OCI-M2 (cell line): ENCODE results near the gene TEN1.
A peak's percentile ranks its signal among the peaks of the same experiment; 100 is the strongest.
"Not testable (repeated sequence)": the region's sequence is repeated elsewhere in the genome, so short reads cannot be mapped to it uniquely, and the experiment has no call there.

Experiments used
- DNase-seq: peaks from one replicate; lab custom pipeline; 2025; ENCODE audit not compliant: unreplicated experiment; lab: John Stamatoyannopoulos, UW

The TEN1 gene

DNA sequence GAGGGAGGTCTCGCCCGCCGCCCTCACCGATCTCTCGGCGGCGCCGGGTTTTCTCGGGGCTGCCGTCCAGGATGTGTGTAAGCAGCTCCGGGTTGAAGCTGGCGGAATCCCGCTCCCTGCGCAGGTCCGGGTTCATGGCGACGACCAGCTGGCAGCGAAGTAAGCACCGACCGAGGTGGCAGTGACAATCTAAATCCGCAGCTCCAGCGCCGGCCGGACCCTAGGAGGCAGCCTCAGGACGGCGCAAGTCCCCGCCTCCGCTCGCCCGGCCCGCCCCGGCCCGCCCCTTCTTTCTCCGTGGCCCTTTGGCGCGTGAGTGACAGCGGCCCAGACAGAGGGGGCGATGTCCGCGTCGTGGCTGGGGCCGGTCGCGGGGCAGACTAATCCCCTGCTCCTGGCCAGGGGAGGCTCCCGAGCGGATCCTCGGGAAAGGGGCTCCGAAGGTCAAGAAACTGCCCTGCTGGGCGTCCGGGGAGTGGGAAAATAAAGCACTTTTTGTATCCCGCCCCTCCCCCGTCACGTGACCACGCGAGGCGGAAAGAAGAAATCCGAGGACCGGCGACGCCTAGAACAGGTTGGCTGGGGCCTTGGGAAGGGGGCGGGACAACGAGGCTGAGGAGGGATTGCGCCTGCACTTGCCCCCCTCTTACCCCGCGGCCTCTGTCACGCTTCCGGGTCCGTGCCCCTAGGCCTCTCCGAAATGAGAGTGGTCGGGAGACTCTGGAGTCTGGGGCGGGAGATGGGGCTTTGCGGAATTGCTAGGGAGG lies at the start of gene TEN1, which contains the start of gene ACOX1:
Gene TEN1 (plus strand): TSS at position 303 of the 767 bp plus-strand sequence. CDS start 6,953 bp downstream, outside the sequence.
Gene ACOX1 (minus strand): TSS at position 229 of the 767 bp plus-strand sequence. CDS start 93 bp downstream, at position 136.
- DNase-seq, result peak; percentile 75

- DNase-seq, result no peak
These were observed 48.0 kb upstream of the TEN1 start for GRCh38 chr17:75931062-75931461.

DNA sequence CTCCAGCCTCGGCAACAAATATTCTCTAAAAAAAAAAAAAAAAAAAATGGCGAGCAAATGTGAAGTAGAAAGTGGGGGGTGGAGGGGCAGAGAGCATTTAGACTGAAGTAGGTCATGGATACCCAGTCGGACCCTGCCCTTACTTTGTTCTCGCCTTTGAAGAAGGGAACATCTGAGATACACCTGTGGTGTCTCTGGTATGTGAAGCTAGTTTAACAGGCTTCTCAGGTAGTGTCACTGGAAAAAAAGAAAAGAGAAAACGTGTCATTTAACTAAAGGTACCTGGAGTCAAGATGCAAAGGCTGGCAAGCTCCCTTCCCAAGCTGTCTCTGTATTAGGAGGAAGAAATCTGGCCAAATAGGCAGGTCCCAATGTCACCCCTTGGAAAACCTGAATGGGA lies 46.2 kb upstream of the TEN1 start:
- no peak for DNase-seq

- no peak for DNase-seq
These were observed 45.2 kb upstream of the TEN1 start for GRCh38 chr17:75933808-75934207.

- no peak for DNase-seq
These were observed 41.4 kb upstream of the TEN1 start for GRCh38 chr17:75937652-75938051.

GRCh38 chr17:75940727-75941441 lies 38.2 kb upstream of the TEN1 start, which contains the start of gene FBF1:
Gene FBF1, minus strand, starts transcription at chr17:75941042. Its CDS starts 2,893 bp downstream, at chr17:75938149.
- peak; percentile 24 for DNase-seq

DNA sequence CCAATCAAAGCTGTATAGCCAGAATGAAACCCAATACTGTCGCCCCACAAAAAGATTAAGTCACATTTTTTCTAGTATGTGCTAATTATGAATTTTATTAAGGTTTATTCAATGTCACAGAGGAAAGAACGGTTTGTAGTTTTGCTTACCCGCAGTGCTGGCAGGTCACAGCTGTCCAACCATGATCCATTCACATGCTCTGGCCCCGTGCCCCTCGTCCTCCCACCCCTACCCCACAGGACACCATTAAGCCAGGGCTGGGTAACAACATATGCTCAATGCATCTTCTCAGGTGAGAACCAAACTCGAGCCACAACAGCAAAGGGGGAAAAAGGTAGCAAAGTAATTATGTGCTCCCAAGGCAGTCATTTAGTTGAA lies 37.6 kb upstream of the TEN1 start:
- DNase-seq, result no peak

- no peak for DNase-seq
These were observed 36.6 kb upstream of the TEN1 start for GRCh38 chr17:75942473-75942872.

- no peak for DNase-seq
These were observed 35.5 kb upstream of the TEN1 start for GRCh38 chr17:75943491-75943890.

GRCh38 chr17:75945211-75945610 lies 33.8 kb upstream of the TEN1 start:
- no peak for DNase-seq

DNA sequence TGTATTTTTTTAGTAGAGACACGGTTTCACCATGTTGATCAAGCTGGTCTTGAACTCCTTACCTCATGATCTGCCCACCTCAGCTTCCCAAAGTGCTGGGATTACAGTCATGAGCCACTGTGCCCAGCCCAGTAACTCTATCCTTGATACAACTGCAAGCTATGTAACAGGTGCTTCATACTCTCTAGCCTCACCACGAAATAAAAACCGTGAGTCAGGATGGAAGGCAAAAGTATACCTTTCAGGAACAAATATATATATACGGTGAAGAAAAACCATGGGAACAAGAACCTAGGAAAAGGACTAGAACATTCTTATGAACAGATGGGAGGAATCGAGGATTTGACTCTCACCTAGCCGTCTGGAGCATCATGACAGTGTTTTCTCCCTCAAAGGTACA lies 28.6 kb upstream of the TEN1 start:
- DNase-seq, result no peak

- DNase-seq, result no peak
These were observed 28.0 kb upstream of the TEN1 start for GRCh38 chr17:75950855-75951554.

- no peak for DNase-seq
These were observed 19.8 kb upstream of the TEN1 start for GRCh38 chr17:75959051-75959838.

GRCh38 chr17:75959839-75960511 lies 19.1 kb upstream of the TEN1 start:
- no peak for DNase-seq

DNA sequence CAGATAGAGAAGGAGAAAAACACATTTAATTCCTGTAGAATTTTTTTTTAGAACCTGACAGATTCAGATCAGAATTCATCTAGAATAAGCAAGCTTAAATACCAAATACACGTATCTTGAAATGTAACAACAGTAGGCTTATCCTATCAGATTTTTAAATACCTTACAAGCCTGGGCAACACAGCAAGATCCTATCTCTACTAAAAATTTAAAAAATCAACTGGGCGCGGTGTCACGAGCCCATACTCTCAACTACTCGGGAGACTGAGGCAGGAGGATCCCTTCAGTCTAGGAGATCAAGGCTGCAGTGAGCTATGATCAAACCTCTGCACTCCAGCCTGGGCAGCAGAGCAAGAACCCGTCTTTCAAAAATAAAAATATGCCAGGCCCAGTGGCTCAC lies 13.6 kb upstream of the TEN1 start:
- DNase-seq, result no peak

GRCh38 chr17:75969044-75969443 lies 10.0 kb upstream of the TEN1 start:
- not testable (repeated sequence) for DNase-seq

DNA sequence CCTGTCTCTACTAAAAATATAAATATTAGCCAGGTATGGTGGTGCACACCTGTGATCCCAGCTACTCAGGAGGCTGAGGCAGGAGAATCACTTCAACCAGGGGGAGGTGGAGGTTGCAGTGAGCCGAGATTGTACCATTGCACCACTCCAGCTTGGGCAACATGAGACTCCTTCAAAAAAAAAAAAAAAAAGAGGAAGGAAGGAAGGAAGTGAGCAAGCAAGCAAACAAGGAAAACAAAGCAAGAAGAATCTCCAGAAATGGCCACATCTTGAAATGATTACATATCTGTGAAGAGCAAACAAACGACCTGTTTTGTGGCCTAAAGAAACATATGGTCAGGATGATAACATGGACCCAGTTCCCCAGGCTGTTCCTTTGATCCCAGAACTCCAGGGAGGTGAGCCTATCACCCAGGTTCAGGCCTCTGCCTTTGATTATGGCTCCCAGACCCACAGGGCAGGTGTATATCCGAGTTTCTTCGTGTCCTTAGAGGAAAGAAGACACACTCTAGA lies 9.0 kb upstream of the TEN1 start:
- peak; percentile 55 for DNase-seq

DNA sequence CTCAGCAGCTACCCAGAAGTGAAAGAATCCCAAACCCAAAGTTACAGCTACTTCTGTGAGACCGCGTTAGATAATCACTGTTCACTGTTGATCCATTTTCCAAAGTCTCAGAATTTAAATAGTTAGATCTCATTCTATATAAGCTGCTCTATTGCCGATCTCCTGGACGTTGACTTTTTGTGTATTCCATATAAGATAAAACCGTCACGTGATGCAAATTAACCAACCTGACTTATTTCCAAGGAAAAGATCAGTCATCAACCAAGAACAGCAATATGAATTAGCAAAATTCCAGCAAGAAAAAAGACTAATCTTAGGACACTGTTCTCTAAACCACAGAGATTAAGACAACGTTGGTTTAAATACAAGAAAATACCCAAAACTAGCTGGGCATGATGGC lies 8.4 kb upstream of the TEN1 start:
- DNase-seq, result no peak

DNA sequence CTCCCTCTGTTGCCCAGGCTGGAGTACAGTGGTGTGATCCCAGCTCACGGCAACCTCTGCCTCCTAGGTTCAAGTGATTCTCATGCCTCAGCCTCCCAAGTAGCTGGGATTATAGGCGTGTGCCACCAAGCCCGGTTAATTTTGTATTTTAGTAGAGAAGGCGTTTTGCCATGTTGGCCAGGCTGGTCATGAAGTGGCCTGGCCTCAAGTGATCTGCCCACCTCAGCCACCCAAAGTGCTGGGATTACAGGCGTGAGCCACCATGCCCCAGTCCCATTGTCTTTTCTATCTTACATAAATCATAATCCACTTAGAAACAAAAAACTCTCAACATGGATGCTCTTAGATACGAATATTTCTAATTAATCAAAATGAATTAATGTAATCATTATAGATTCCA lies 3.9 kb upstream of the TEN1 start:
- DNase-seq, result not testable (repeated sequence)

- no peak for DNase-seq
These were observed 3.3 kb upstream of the TEN1 start for GRCh38 chr17:75975757-75976174.
